Skeletal muscle cell (primary cell): ENCODE measurements around the gene PDE9A.
"Not testable (repeated sequence)": the region's sequence is repeated elsewhere in the genome, so short reads cannot be mapped to it uniquely, and the experiment has no call there.

Experiments
- DNase-seq: peaks from one replicate; pipeline ENCODE4 v3.0.0-alpha.2; 2010; ENCODE audit warnings: low read depth
- H3K4me3 ChIP-seq: 2 replicates; pipeline ENCODE4 v1.5.1; 2011; ENCODE audit warnings: low read depth, mild to moderate bottlenecking, control low read depth, low read length, moderate library complexity

The PDE9A gene

GRCh38 chr21:42798106-42798505 lies 144.7 kb downstream of the PDE9A start:
- H3K4me3 ChIP-seq: no peak overlapping the region
- DNase-seq: no peak

DNA sequence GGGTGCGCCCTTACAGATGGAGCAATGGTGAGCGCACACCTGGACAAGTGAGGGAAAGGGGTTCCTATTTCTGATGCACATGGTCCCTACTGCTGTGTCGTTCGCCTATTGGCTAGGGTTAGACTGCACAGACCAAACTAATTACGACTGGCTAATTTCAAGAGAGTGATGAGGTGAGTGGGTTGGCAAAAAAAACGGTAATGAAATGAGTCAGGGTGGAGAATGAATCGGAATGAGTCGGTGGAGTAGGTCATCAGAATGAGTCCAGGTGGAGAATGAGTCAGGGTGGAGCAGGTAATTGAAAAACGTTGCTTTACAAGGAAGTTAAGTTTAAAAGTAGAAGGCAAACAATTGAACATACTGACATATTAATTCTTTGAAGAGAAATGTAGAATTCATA lies 146.1 kb downstream of the PDE9A start:
- no peak overlapping the region for H3K4me3 ChIP-seq
- no peak for DNase-seq

DNA sequence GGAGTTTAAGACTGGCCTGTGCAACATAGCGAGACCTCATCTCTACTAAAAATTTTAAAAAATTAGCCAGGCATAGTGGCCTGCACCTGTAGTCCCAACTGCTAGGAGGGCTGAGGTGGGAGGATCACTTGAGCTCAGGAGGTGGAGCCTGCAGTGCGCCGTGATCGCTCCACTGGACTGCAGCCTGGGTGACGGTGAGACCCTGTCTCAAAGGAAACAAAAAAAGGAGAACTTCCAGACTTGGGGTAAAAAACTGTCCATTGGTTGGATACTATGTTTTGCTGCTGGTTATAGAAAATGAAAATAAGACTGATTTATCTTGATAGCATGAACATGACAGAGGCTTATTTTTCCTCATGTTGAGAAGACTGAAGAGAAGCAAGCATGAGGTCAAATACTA lies 146.5 kb downstream of the PDE9A start:
- no peak overlapping the region for H3K4me3 ChIP-seq
- no peak for DNase-seq

DNA sequence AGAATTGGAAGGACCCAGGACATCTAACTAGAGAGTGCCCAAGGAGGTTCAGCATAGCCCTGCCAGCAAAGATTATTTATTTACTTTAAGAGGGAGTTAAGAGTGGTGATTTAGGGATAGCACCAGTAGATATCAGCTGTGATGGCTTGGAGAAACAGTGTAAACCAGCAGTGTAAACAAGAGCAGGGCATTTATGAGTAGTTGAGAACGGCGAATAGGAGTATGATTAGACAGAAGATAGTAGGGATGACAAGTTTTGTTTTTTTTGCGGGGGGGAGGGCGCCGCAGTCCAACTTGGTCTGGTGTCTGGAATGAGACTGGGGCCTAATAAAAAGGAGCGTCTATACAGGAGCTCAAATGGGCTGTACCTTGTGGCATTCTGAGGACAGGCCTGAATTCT lies 148.2 kb downstream of the PDE9A start:
- DNase-seq, H3K4me3 ChIP-seq: not testable (repeated sequence)

DNA sequence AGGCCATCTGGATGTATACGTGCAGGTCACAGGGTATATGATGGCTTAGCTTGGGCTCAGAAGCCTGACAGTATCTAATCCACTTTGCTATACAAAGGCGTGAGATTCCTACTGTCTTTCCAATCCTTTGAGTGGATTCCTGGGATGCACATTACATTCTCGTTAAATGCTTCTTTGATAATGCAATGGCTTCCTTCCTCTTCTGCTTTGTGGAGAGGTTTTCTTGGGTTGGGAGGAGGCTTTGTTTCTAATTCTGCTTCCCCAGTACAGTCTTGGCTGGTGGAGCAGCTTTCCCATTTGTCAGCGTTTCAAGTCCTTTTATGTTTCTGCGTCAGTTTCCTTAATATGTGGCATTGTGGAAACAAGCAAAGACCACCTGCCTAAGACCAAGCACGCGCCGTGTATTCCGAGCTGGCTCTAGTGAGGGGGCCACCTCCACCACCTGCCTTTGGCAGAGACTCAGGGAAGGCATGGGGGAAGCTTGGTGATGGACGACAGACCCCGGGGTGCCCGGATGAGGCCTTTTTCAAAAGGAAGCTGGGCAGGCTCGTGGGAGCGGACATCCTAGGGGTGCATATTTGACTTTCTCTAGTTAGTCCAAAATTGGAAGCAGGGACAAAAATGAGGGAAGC lies 153.2 kb downstream of the PDE9A start:
- no peak overlapping the region for H3K4me3 ChIP-seq

GRCh38 chr21:42807293-42807895 lies 154.0 kb downstream of the PDE9A start:
- DNase-seq, H3K4me3 ChIP-seq: not testable (repeated sequence)

More for the DNA sequence above, 153.2 kb downstream of the PDE9A start:
- no peak for DNase-seq

DNA sequence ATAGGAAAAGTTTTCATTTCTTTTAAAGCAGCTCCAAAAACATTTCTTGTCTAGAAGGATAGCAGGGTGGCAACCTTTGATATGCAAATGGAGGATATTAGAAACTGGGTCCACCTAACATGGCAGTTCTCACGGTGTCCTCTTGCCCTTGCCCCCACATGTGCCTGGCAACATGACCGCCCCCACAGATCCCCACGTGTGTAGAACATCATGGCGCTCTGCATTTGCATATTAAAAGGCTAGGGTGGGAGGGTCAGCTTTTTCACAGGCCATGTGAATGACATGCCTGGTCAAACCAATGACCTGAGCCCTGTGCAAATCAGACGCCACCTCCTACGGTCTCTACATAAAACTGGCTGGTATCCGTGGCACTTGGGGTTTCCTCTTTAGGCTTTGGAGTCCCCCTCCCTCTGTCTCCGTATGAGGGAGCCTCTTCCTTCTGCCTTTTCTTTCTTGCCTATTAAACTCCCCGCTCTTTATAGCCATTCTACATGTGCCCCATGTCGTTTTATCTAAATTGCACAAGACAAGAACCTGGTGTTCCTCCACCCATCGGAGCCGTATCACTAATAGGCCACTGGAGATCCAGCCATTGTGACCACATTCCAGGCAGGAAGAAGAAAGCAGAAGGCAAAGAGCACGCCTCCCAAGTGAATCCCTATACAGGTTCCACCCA lies 154.7 kb downstream of the PDE9A start:
- no peak overlapping the region for H3K4me3 ChIP-seq
- no peak for DNase-seq

DNA sequence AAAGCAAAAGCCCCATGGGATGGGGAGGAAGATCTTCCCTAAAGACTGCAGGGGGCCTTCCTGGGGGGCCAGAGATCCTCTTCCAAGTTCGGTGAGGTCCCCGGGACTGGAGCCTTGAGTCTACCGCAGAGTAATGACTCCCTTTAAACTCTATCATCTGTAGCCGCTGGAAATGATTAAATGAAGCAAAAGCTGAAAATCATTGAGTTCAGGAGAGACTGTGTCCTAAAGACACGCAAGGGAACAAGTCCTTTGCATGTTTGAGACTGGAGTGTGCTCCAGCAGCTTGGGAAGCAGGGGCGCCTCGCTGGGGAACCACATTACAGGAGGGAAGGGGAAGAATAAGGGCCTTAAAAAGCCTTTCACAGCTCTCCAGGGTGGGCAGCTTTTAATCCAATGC lies 155.8 kb downstream of the PDE9A start:
- DNase-seq: no peak
- H3K4me3 ChIP-seq: no peak overlapping the region

DNA sequence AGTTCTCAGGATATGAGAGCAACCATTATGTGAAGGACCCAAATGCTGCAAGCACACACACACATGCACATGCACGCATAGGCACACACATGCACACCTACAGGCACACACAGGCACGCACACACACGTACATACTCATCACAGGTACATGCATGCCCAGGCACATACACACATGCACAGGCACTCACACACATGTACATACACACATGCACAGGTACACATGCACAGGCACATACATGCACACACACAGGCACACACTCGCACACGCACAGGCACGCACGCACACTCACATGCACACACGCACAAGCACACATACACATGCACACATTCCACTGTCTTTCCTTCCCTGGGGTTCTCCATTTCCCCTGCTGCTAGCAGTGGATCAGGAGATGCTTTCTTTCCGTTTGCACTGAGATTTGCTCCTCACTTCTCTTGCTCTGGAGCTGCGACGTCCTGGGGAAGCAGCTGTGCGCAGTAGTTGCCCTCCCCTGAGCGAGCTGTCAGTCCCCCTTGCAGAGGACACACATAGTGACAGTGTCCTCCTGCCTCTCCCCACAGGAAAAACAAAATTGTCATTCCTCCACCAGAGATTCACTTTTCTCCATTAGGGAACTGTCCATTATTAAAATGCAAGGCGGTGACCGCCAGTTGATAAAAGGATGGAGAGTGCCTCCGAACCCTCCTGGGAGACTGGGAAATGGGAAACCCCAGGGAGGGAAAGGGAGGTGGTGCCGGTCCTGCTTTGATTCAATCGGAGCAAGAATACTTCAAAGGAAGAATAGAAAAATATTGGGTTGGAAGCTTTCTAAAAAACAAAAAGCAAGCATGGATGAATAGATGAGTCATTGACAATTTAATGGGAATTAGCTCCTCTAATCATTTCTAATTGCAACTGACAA lies 156.4 kb downstream of the PDE9A start:
- no peak for DNase-seq
- H3K4me3 ChIP-seq: no peak overlapping the region

DNA sequence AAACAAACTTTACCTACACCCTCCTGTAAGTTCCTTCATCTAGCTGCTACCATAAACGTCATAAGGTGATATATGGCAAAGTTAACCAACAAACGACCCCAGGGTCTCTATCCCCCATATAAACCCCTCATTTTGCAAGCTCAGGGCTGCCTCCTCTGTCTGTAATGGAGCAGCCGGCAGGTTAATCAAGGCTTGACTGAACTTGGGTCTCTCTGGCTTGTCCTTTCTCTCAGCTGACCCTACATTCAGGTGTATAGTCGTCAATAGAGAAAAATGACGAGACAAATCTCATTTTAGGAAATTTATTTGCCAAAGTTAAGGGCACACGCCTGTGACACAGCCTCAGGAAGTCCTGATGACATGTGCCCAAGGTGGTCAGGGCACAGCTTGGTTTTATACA lies 158.5 kb downstream of the PDE9A start:
- DNase-seq: no peak
- H3K4me3 ChIP-seq: no peak overlapping the region

DNA sequence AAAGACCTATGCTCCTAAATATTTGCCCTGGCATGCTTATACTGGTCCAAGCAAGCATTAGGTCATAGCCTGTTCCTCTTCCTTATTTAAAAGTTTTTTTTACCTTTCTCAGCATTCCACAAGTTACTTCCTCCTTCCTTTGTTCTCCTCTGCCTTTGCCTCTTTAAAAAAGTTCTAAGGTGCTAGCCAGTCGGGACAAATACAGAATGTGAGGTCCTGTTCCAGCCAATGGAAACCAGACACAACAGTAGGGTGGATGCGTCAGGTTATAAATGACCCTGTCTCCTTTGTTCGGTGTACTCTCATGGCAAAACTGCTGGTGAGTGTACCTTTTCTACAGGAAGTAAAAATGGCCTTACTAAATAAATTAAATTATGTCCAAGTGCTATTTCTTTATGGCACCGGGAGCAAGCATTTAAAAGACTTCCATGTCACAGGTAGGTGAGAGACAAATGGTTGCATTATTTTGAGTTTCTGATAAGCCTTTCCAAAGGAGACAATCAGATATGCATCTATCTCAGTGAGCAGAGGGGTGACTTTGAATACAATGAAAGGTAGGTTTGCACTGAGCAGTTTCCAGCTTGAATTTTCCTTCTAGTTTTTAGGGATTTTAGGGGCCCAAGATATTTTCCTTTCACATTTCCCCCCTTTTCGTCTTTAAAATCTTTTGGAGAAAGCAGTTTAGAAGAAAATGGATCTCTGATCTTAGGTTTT lies 159.3 kb downstream of the PDE9A start:
- not testable (repeated sequence) for H3K4me3 ChIP-seq, DNase-seq

- H3K4me3 ChIP-seq: no peak overlapping the region
- no peak for DNase-seq
Measured at GRCh38 chr21:42815217-42815616, 161.8 kb downstream of the PDE9A start.

DNA sequence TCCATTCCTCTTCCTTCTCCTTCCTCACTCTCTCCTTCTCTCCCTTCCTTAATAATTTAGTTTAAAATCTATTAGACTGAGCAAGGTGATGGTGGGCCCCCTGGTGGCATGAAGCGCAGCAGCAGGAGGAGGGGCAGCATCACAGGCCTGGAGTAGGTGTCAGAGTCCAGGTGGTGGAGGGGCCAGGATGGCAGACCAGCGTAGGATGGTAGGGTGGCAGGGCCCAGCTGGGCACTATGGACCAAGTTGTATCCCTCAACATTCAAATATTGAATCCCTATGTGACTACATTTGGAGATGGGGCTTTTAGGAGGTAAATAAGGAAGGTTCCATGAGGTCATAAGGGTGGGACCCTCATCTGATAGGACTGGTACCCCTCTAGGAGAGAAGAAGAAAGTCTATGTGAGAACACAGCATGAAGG lies 164.9 kb downstream of the PDE9A start:
- DNase-seq: no peak
- H3K4me3 ChIP-seq: no peak overlapping the region

GRCh38 chr21:42819861-42820615 lies 166.6 kb downstream of the PDE9A start:
- DNase-seq: no peak
- no peak overlapping the region for H3K4me3 ChIP-seq

GRCh38 chr21:42820616-42821465 lies 167.4 kb downstream of the PDE9A start:
- H3K4me3 ChIP-seq: no peak overlapping the region
- DNase-seq: no peak
